Measurements from ENCODE around the gene ERMARD.

Gene ERMARD

DNA sequence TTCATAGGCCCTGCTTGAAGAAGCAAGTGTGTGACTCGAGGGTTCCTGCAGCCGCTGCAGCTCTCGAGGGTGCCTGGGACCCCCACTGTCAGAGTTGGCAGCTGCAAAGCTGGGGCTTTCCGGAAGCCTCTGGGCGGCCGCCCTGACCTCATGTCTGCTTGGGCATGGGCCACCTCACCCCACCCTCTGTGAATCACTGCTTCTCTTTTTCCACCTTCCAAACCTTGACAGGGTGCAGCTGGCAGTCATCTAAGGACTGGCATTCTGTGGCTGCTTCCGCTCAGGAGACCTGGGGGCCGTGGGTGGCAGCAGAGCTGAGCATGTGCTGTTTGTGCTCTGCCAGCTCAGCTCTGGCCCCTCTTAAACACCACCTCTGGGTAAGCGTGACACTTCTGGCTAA, 32.0 kb downstream of the ERMARD start:
- no peak for DNase-seq (ENCODE audit: low read depth in 2 of 2)

DNA sequence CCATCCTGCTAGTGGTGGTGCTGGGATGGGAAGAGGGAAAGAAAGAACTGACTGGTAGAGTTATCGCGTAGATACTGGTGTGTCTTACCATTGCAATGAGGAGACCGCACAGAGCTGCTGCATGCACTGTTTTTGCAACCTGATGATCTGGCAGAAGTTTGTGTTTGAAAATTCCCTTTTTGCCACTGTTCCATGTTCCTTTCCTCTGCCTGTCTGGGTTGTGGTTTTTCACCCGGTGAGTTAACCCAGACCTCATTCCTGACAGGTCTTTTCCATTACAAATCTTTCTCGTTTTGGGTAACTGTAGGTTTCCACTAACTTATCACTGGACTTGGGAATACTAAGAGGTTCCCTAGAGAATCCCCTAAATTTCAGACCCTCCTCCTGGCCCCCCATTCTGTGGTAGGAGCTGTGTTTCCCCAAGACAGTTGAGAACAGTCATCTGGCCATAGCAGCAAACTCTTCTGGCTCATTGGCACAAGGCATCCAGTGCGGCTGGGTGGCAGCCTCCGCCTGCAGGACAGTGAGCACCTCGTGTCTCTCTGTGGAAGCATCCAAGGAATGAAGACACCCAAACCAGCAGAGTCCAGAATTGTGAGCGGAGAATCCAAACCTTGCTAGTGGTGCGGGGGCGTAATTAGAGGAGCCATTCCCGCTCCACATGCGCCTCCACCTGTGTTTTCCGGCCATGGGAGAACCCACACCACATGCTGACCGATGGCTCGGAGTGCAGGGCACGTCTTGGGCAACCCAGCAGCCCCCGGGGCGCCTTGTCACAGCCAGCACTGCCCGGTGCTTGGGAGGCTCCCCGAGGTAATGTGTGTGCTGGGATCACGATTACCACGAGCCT, 32.8 kb downstream of the ERMARD start:
- no peak for DNase-seq (ENCODE audit: low read depth in 2 of 2)

DNA sequence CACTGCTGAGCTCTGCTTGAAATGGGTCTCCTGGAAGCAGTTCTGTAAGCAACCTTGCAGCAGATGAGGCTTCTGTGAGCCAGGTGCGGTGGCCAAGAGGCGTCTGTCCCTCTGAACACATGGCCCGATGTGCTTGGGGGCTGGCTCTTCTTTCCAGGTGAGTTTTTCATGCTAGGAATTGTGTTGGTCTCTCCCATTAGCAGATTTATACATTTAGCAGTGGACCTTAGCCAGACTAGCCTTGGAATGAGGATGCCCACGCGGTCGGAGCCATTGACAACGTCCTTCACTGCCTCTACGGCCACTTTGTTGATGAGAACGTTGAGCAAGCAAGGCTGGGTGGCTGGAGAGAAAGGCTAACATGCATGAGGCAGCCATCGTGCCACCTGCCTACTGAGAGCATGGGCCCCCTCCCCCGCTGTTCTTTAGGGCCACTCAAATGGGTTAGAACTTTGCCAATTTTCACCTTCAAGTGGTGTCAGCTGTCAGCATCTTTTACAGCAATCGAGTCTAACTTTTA, 33.5 kb downstream of the ERMARD start:
- DNase-seq (ENCODE audit: low read depth in 2 of 2) = no peak

DNA sequence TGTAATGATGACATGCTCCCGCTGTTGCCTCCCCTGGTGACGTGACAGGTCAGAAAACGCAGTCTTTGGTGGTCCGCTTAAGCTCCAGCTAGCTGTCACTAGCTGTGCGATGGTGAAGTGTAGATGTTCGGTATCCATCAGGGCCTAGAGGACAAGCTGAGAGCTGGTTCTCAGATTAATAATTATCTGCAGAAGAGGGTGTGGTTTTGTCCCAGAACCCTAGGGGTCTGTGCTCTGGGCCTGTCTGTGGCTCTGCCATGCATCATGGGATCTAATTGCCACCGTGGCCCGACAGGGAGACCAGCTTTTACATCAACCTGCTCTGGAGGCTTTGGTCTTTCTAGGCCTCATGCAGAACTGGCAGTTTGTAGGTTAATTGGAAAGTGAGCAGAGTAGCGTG, 34.1 kb downstream of the ERMARD start:
- DNase-seq (ENCODE audit: low read depth in 2 of 2) = no peak

DNA sequence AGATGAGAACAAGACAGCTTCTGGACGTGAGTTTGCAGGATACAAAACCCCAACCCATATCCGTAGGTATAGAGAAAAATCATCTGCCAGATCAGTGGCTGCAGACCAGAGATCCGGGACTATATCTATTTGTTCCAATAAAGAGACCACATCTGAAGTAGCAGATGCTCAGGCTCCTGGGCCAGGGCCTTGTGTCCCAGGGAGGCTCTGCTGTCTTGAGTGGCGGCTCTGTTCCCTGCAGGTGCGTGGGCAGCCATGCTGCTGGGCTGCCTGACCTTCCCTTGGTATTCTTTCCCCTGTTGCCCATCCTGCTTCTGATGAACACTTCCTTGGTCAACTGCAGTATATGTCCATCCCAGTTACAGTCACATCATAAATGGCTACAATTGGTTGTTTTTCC, 34.9 kb downstream of the ERMARD start:
- no peak for DNase-seq (ENCODE audit: low read depth in 2 of 2)

DNA sequence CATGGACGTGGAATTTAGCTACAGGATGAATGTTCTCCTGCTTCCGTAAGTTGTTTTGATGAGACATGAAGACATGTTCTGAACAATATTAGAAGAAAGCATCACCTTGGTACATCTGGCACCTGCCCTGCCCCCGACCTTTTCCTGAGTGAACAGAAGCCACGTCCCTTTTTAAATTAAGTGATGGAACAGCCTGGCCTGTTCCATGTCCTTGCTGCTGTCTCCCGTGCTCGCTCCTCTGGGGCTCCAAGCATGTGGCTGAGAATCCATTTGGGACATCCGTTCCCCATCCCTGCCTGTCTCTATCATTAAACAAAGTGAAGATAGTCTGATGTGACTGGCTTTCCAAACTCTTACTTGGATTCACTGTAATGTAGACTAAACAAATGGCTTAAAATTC, 36.4 kb downstream of the ERMARD start:
- DNase-seq (ENCODE audit: low read depth in 2 of 2) = no peak

DNA sequence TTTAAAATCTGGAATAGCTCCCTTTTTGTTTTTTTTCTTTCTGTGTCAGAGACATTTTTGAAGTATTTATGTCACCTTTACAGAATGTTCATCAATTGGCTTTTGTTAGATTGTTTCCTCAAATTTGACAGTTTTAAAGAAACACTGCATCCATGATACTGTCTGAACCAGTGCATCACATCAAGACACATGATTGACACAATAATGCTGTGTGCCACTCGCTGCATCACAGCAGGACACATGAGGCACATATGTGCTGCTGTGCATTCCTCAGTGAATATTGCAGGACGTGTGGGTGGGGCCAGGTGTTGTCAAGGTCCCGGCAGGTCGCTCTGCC, 37.4 kb downstream of the ERMARD start:
- no peak for DNase-seq (ENCODE audit: low read depth in 2 of 2)

DNA sequence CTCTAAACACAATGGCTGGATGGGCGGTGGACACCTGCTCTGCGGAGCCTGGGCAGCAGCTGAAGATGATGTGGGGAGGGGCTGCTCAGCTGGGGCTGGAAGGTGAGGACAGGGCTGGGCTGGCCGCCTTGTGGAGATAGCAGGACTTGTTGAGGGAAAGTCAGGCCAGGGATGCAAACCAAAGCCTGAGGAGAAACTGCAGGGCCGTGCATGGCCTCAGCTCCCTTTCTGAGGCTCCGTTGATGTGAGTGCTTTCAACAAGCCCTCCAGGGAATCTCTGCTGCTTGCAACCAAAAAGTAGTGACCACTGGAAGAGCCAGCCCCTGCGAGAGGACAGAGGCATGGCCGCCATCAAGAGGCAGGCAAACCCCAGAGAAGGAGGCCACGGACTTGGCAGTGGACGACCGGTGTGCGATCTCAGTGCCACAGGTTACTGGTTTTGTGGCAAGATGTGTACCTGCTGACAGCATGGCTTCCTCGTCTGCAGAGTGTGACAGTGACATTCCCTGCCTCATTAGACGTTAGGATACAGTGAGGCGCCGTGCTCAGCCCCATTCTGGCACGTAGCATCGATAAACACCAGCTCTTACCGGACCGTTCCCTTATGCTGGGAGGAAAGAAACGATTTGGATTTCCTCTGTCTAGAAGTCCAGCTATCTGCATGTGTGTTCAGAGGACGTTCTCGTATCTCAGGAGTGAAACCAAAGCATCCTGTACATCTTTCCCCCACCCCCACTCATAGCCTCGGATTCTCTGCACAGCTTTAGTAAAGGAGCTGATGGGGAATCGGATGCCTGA, 37.9 kb downstream of the ERMARD start:
- no peak for DNase-seq (ENCODE audit: low read depth in 2 of 2)

DNA sequence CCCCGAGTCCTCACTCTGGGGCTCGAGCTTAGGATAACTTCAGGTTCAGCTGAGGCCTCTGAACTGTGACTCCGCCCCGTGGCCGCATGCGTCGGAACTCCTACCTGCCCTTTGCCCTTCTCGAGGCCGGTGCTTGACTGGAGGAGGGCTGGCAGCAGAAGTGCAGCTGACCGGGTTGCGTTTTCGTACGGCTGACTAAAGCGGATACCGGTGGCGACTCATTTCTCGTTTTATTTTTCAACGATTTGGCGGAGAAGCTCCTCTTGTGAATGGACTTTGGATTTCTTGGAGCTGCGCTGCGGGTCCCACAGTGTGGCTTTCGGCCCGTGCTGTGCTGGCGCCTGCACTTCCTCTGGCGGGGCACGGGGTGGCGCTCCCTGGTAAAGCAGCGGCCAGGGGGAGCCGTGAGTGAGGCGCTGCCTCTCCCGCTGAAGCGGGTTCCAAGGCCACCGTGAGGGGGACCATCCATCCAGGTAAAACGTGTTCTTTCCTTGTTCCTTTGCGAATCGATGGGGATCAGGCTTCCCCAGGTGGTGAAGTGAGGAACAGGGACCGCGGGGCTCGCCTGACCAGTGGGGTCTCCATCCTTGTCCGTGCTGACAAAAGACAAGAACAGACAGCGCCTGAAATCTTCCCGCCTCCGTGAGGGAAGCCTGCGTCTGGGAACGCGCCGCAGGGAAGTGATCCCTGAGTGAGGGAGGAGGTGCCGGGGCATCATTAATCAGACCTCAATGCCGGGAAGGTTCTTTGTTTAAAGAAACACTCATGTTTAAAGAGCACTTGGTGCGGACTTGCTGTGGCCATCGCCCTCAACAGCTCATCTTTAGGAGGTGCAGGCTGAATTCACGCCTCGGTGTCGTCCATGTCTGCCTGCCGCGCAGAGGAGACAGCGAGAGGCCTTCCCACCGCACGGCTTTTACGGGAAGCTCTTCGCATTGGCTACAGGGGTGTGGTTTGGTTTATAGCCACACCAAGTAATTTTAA, 38.8 kb downstream of the ERMARD start:
- DNase-seq (ENCODE audit: low read depth in 2 of 2) = peak; percentile 34

DNA sequence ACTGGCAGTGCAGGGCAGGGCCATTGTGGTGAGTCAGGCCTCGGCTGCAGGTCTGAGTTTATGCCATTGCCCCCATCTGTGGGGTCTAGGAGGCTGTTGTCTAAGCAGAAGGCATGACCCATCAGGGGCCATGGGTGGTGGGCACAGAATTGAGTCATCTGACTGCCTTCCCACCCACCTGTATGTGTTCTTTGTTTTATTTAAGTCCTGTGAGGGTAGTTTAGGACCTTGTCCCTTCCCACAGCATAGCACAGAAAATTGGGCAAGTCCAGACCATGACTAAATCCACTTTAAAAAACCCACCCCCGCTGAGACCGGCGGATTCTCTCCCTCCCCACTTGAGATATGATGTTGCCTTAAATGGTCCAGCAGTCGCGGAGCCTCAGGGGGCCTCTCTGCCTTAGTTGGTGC, 40.3 kb downstream of the ERMARD start:
- no peak for DNase-seq (ENCODE audit: low read depth in 2 of 2)

DNA sequence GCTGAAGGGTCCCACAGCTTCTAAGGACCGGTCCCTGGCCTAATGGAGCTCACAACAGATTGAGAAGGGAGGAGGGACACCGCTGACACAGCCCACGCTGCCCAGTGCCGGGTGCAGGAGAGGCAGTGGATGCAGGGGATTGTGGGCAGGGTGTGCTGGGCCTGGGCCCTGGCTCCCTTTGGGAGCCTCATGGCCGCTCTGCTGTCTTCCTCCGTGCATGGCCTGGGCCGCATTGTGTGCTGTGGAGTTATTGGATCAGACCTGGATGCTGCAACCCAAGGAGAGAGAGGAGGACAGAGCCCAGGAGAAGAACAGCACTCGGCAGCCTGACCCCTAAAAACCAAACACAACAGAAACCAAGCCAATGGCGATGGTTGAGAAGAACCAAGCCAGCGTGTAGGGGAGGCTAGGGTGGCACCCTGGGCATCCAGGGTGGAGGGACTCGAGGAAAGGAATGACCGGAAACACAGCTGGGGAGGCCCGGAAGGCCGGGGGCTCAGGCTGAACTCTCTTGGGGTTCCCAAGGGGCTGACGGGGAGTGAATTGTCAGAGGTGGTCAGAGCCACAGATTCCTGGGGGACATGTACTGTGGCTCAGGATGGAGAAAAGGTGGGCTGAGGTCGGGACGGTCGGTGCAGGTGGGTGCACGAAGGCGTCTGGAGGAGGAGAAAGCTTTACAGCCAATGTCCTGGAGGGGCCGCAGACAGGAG, 41.0 kb downstream of the ERMARD start:
- no peak for DNase-seq (ENCODE audit: low read depth in 2 of 2)

DNA sequence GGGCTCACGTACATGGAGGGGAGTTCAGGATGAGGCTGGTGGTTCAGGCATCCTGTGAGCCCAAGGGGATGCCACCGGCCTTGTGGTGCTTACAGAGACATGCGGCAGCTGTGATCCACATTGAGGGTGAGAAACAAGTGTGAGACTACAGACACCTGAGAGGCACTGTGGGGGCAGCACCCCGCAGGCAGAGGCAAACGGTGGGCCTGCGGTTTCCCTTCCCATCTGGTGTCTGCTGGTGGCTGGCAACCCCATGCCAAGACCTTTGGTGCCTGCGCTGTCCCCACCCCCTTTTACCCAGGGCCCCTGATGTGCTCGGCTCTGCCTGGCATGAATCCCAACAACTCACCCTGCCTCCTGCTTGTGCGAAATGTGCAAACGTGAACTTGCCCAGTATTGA, 42.0 kb downstream of the ERMARD start:
- no peak for DNase-seq (ENCODE audit: low read depth in 2 of 2)

DNA sequence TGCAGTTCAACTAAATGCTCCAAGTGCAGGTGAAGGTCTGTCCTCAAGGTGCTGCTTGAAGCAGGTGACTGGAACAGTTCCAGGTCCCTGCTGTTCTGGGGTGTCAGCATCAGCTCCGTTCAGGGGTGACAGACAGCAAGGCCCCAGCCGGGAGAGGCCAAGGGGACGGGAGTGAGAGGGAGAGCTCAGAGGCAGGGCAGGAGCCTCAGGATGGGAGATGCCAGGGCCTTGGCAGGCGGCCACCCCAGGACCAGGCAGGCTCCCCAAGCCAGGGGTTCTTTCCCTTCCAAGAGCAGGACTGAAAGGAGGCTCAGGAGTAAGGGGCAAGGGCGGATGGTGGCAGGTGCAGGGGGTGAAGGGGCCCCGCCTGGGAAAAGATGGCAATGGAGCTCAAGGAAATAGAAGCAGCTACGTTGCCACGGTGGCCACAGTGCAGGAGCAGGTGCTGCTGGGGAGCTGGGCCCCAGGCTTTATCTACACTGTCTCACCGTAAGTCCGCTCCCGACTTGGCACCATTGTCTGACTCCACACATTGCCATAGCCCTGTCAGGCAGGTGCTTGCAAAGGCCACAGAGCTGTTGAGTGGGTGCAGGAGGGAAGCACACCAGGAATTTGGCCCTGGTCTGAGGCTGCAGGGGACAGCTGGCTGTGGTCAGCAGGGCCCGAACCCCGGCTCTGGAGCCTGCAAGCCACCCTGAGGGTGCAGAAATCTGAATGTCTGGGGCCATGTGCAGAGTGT, 43.1 kb downstream of the ERMARD start:
- no peak for DNase-seq (ENCODE audit: low read depth in 2 of 2)

DNA sequence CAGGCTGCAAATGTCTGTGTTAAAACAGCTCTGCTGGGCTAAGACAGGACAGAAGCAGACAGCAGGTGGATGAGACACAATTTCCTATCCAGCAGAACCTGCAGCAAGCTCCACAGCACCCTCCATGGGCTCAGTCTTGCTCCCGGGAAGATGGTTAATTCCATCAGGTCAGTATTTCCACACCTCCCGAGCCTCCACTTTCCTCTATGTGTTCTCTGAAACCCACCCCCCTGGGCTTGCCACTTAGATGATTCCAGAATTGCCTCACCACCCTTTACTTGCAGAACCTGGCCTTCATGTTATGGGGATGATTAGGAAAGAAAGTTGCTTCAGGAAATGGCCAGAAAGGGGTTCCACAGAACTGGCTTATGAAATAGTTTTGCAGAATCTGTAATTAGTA, 43.8 kb downstream of the ERMARD start:
- no peak for DNase-seq (ENCODE audit: low read depth in 2 of 2)

DNA sequence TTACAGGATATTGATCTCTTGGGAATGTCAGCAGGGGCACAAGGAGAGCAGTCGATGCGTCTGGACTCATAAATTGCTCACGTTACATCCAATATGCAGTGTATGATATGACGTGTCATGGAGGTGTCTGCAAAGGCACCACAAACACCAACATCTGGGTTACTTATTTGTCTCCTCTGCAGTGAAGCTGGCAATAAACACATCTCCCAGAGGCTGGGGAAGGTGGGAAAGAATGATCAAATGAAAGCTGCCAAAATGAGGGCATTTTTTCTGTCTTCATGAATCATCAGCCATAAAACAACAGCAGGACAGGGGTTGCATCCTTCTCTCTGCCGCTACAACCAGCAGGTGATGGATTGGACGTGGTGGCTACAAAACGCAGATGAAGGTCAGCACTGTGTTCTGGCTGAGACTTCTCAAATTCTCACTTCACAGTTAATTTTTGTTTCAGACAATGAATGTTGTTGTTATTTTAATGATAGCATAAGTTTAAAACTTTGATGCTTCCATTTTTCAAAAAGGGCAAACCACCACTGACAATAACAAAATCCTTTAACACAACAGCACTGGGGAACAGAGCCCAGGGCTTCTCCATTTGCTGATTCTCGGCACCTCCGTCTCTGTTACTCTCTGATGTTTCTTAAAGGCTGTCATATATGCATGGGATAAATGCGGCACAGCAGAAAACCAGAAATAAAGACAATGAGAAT, 47.5 kb downstream of the ERMARD start:
- DNase-seq (ENCODE audit: low read depth in 2 of 2) = no peak

DNA sequence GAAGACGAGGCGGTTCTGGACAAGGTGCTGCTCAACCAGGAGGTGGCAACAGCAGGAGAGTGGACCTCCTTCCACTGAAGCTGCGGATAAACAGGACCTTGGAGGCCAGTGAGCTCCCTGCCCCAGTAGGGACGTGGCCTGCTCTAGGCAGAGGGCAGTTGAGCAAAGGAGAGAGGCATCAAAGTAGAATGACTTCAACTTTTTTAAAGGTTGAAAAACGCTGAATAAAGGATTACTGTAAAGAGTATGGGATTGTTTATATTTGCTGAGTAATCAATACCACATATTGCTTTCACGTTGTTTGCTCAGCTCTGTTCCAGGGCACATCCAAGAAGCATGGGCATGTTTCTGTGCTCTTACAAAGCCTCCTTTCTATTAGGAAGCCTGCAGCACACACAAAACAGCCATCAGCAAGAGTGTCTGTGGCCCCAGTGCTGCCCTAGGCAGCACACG, 48.1 kb downstream of the ERMARD start:
- DNase-seq (ENCODE audit: low read depth in 2 of 2) = no peak

DNA sequence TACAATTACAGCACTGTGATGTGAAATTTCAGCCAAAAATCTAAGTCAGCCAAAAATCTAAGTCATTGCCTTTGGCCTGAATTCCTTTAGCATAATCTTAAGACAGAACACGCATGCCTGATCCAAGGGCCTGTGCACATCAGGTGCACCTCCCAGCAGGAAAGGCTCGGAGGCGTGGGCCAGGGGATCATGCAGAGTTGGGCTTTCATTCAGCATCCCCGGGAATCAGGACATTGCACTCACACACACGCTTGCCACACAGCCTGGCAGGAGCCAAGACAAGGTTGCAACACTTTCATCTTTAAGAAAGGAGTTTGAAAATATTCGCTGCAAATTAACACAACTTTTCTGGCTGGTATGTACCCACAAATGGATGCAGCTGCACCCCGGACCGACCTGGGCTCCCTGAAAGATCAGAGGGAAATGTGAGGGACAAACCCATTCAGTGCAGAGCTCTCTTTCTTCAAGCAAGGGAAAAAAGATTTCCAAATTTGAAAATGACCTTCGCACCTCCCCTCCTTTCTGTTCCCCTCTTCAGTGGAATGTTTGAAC, 48.8 kb downstream of the ERMARD start:
- no peak for DNase-seq (ENCODE audit: low read depth in 2 of 2)

DNA sequence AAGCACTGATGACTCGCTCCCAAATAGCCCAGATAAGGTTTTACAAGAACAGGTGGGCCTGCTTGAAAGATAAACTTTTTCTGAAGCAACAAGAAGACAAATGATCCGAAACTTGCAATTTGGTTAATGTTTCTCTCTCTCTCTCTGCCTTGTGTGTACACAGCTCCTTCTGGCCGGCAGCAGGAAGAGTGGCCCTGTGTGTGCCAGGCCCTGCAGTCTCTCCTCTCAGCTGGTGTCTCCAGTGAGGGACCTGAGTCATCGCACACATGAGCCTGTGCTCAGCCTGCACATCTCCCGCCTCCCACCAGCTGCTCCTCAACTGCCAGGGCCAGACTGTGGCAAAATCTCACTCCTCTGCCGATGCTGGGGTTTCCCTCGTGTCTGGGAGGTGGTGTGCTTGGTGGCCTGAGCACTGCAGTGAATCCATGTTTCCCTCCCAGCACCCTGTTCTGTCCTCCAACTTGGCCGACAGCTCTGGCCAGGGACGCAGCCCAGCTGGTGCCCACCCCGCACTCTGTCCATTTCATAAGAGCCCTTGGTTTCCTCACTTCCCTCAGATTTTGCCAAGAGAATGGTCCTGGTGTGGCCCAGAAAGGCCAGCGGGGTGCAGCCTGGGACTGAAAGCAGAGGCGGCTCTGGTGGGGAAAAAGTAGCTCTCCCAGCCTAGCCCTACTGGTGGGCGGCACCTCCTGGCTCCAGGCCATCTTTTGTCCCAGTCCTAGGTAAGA, 49.4 kb downstream of the ERMARD start:
- DNase-seq (ENCODE audit: low read depth in 2 of 2) = no peak
